Measurements from ENCODE around the gene FGD4. TPM values are rescaled to one million over a fixed set of nuclear protein-coding genes. Genes with fewer than 3 reads are reported as not detected.

FGD4 gene
- total RNA-seq, 4 donors from 2014 or later: 42.6 to 69.4 (median 47.3) TPM

- no peaks in the 10 kb centered on the region for H3K27me3 ChIP-seq
- no peaks in the 10 kb centered on the region for H3K4me1 ChIP-seq
- no peak overlapping the region for H3K4me3 ChIP-seq
- H3K27ac ChIP-seq: no peak overlapping the region
- DNase-seq (ENCODE audit: low spot score in 2 of 2): no peak
- no peaks in the 10 kb centered on the region for H3K36me3 ChIP-seq
- no peaks in the 10 kb centered on the region for H3K9me3 ChIP-seq
- 89% methylated on average over 10 of the region's 10 CpGs for WGBS
- TF ChIP-seq EP300 (IDR thresholded peaks at IDR 0.05): no peak
- TF ChIP-seq CTCF (IDR thresholded peaks at IDR 0.05): no peak
- no peak for TF ChIP-seq POLR2A (IDR thresholded peaks at IDR 0.05)
- TF ChIP-seq POLR2AphosphoS5 (IDR thresholded peaks at IDR 0.05): no peak
Measured at GRCh38 chr12:32379213-32379612, 20.1 kb upstream of the FGD4 start.

- no peak overlapping the region for H3K4me3 ChIP-seq
- H3K36me3 ChIP-seq: no peaks in the 10 kb centered on the region
- DNase-seq (ENCODE audit: low spot score in 2 of 2): no peak
- H3K27ac ChIP-seq: no peak overlapping the region
- H3K4me1 ChIP-seq: no peaks in the 10 kb centered on the region
- H3K9me3 ChIP-seq: no peaks in the 10 kb centered on the region
- WGBS: 78% methylated on average over 8 of the region's 8 CpGs
- TF ChIP-seq EP300 (IDR thresholded peaks at IDR 0.05): no peak
- no peak for TF ChIP-seq POLR2A (IDR thresholded peaks at IDR 0.05)
- TF ChIP-seq POLR2AphosphoS5 (IDR thresholded peaks at IDR 0.05): no peak
- no peak for TF ChIP-seq CTCF (IDR thresholded peaks at IDR 0.05)
- H3K27me3 ChIP-seq: no peaks in the 10 kb centered on the region
Measured at GRCh38 chr12:32379667-32380066, 19.7 kb upstream of the FGD4 start.

- Histone ChIP-seq H3K36me3 (no peaks in the 10 kb centered on the region), H3K27ac (no peak overlapping the region), H3K27me3 (no peaks in the 10 kb centered on the region), H3K4me1 (no peaks in the 10 kb centered on the region), H3K9me3 (no peaks in the 10 kb centered on the region), H3K4me3 (no peak overlapping the region)
- TF ChIP-seq EP300 (IDR thresholded peaks at IDR 0.05) (no peak), CTCF (IDR thresholded peaks at IDR 0.05) (no peak), POLR2AphosphoS5 (IDR thresholded peaks at IDR 0.05) (no peak), POLR2A (IDR thresholded peaks at IDR 0.05) (no peak)
- no peak for DNase-seq (ENCODE audit: low spot score in 2 of 2)
- 85% methylated on average over 2 of the region's 2 CpGs for WGBS
Measured at GRCh38 chr12:32382226-32382625, 17.1 kb upstream of the FGD4 start.

- no peak for DNase-seq (ENCODE audit: low spot score in 2 of 2)
- no peak overlapping the region for H3K27ac ChIP-seq
- TF ChIP-seq POLR2A (IDR thresholded peaks at IDR 0.05) (no peak), CTCF (IDR thresholded peaks at IDR 0.05) (no peak), POLR2AphosphoS5 (IDR thresholded peaks at IDR 0.05) (no peak), EP300 (IDR thresholded peaks at IDR 0.05) (no peak)
- no peaks in the 10 kb centered on the region for H3K36me3 ChIP-seq
- H3K4me1 ChIP-seq: no peaks in the 10 kb centered on the region
- no peaks in the 10 kb centered on the region for H3K27me3 ChIP-seq
- H3K9me3 ChIP-seq: no peaks in the 10 kb centered on the region
- H3K4me3 ChIP-seq: peak overlapping the region; percentile 49
- 57% methylated on average over 34 of the region's 47 CpGs for WGBS
Measured at GRCh38 chr12:32390572-32391219, 8.7 kb upstream of the FGD4 start.

- no peak for DNase-seq (ENCODE audit: low spot score in 2 of 2)
- TF ChIP-seq POLR2AphosphoS5 (IDR thresholded peaks at IDR 0.05) (no peak), POLR2A (IDR thresholded peaks at IDR 0.05) (no peak), CTCF (IDR thresholded peaks at IDR 0.05) (no peak), EP300 (IDR thresholded peaks at IDR 0.05) (no peak)
- Histone ChIP-seq H3K27ac (no peak overlapping the region), H3K27me3 (no peaks in the 10 kb centered on the region), H3K4me1 (peaks cover 13% of the 10 kb centered on the region), H3K9me3 (no peaks in the 10 kb centered on the region), H3K36me3 (no peaks in the 10 kb centered on the region), H3K4me3 (no peak overlapping the region)
Measured at GRCh38 chr12:32395026-32395425, 4.3 kb upstream of the FGD4 start.
